HL-60/S4 treated with retinoic acid at 250 ng/mL for 4 days and 3 days (cell line): ENCODE measurements around the gene MYO18B.

Source experiments
- in situ Hi-C: fragments of 300-500 bp; cut with MboI; formaldehyde crosslinking; loops from 2 replicates; pipeline ENCODE4 v1.7.0; 2022; ENCODE audit warnings: low sequenced_read_pairs

Gene MYO18B

GRCh38 chr22:25890651-25891050 lies 148.7 kb downstream of the MYO18B start:
- in situ Hi-C loops, result no loop called here

DNA sequence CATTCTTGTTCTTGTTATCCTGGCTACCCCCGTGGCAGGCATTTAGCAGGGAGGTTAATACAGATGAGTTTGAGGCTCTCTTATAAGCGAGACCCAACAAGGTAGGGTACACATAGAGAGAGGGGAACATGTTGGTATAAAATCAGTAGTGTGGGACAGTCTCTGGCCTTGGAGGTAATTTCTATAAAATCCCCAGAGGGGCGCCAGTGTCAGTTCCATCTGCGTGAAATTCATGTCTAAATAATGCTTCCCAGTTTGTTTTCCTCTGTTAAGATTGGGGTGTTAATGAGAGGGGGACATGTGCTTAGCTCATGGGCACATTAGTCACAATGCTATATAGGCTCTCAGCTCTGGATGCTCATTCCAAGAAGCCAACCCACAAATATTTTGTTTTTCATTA lies 150.7 kb downstream of the MYO18B start:
- in situ Hi-C loops, result no loop called here

DNA sequence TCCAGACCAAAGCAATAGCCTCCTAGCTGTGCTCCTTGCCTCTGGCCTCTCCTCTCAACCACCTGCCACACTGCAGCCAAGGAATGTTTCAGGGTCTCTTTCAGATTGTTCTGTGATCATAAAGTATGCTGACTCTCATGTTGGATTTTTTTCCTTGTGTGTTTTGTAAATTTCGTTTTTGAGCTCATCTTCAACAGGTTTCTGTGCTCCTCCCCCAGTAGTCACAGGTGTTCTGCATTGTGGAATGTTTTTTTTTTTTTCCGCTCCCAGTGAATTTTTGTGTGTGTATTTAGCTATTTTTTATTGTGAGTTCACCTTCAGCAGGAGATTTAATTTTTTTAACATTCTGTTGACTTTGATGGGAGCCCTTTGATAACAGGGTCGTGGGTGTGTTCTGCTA lies 153.7 kb downstream of the MYO18B start:
- in situ Hi-C loops, result no loop called here

GRCh38 chr22:25896098-25896497 lies 154.1 kb downstream of the MYO18B start:
- in situ Hi-C loops, result no loop called here

GRCh38 chr22:25896592-25896991 lies 154.6 kb downstream of the MYO18B start:
- in situ Hi-C loops, result no loop called here

DNA sequence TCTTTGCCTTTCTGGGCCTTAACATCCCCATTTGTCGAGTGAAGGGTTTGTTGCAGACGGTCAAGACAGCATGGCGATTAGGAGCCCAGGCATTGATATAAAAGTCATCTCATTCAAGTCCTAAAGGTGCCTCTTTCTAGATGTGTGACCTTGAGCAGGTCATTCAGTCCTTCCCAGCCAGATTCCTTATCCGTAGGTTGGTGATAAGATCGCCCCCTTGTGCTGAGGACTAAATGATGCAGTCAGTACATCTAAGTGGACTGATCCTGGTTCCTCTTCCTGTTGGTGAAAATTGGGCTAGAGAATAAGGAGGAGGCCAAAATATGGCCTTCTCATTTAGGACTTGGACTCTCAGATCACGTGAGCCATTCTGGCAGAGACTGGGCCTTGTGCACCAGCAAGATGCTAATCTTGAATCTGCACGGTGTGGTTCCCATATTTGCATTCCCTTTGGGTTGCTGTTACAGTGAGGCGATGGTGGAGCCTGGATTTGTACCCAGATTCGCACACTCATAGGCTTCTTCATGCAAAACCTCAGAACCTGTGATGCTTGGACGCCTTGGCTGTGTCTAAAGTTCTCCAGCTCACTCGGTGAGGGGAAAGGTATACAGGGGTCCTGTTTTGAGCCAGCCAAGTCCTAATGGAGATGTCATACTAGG lies 156.8 kb downstream of the MYO18B start:
- in situ Hi-C loops, result no loop called here

- in situ Hi-C loops, result no loop called here
Observed at GRCh38 chr22:25899566-25899965, 157.6 kb downstream of the MYO18B start.

DNA sequence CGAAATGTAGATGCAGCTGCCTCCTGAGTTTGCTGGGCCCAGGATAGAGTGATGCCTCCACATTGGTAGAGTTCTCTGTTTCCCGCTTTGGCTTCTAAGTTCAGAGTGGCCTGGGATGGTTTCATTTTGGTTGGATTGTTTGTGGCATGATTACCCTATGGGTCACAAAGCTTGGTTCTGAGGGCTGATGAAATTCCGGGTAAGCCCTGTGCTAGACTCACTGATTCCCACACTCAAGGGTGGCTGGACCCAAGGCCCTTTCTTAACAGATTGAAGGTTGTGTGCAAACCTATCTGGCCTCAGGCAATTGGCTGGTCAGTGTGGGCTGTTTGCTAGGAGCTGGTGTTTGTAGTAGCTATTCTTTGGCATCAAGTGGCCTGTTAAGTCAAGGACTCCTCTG lies 158.4 kb downstream of the MYO18B start:
- in situ Hi-C loops, result no loop called here

DNA sequence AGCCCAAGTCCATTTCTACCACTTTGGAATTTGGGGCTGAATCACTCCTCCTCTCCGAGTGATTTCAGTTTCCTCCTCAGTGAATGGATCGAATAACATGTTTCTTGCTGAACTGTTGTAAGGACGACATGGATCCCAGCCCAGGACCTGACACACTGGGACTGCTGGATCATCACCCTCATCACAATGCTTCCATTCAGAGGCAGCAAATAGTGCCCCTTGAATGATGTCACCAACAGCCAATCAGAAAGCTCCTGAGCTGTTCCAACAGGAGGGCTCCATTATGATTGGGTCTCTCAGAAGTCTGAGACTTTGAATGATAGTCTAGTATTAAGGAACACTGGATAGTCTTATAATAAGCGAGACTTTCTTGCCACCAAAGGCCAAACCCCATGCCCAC lies 158.9 kb downstream of the MYO18B start:
- in situ Hi-C loops, result no loop called here

DNA sequence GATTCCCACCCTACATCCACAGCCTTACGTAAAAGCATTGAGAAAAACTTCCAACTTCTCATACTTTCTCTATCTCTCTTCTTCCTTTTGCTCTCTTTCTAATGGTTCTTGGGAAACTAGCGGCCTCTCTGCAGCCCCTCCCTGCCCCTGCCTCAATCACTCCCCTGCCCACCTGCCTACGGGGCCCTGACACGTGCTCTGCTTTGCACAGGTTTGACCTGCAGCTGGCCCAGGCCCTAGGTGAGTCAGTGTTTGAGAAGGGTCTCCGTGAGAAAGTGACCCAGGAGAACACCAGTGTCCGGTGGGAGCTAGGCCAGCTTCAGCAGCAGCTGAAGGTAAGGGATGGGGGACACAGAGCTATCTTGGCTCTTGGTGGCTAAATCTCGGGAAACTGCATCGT lies 160.4 kb downstream of the MYO18B start:
- in situ Hi-C loops, result no loop called here

DNA sequence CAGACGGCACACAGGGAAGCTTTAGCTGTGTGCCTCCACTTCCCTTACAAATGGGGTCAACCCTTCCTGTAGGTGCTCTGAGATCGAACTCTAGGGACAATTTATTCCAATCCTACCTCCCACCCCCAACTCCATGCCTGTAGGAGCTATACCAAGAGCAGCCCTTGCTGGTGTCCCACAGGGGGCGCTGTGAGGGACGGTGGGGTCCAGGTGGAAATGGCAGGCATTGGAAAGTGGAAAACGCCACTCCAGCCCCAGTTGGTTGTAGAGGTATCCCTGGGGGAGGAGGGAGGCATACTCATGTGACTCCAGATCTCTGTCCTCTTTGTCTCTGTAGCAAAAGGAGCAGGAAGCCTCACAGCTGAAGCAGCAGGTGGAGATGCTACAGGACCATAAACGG lies 161.3 kb downstream of the MYO18B start:
- in situ Hi-C loops, result no loop called here

DNA sequence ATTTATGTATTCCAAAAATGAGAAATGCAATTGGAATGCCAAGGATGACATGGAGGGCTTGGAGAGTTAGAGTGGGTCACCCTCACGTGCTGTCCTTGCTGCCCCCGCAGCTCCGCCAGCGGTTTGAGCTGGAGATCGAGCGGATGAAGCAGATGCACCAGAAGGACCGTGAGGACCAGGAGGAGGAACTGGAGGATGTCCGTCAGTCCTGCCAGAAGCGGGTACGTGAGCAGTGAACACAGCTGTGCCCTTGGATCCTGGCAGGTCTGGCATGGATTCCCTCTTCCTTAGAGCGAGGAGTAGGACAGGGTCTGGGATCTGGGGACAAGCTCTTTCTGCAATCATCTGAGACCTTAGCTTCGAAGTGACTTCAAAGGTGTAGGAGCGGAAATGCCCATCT lies 166.2 kb downstream of the MYO18B start:
- in situ Hi-C loops, result no loop called here

- in situ Hi-C loops, result no loop called here
Observed at GRCh38 chr22:25908755-25909154, 166.8 kb downstream of the MYO18B start.

DNA sequence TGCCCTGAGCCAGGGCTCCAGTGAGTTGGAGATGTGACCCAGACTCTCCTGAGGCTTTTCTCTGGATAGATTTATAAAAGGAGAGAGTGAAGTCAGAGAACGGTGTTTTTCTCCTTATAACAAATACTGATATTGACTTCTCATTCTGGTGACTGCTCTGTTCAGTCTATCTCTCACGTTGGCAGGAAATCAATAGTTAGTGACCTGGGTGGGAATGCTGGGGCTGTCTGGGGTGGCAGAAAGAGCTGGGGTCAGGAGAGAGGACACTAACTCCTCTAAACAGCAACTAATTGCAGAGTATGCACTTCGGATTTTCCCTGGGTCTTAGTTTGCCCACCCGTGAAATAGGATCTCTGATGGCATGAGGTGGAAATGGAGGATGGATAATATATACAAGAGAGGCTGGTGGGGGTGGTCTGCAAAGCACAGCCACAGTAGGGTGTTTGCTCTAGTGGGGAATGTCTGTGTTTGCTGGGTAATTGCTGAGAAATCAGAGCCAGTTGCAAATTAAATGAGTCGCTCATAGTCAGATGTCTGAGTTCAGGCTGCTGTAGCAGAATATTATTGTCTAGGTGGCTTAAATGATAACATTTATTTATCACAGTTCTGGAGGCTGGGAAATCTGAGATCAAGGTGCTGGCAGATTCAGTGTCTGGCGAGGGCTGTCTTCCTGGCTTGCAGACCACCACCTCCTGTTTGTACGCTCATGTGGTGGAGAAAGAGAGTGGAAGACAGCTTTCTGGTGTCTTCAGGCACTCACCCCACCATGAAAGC lies 167.8 kb downstream of the MYO18B start:
- in situ Hi-C loops, result no loop called here

DNA sequence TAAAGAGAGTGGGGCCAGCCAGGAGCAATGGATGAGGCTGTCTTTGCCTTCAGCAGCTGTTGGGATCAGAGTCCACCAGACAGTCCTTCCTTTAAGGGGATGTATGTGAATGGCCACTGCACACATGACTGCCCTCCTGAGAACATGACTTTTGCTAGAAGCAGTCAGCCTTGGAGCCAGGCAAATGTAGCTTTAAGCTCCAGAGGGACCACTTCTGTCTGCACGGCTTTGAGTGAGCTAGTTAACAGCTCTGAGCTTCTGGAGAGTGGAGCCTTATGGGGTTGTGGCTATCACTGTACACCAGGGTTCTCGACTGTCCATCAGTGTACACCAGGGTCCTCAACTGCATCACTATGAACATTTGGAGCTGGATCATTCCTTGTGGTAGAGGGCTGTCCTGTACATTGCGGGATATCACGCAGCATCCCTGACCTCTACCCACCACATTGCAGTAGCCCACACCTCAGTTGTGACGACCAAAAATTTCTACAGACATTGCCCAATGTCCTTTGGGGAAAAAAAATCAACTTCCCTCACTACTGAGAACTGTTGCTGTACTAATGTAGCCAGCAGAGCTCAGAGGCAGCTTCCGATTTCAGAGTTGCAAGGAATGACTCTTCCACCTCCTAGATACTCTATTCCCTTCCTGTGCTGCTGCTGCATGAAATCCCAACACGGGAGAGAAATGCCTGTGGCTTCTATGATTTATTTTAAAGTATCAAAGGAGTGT lies 169.4 kb downstream of the MYO18B start:
- in situ Hi-C loops, result no loop called here

- in situ Hi-C loops, result no loop called here
Observed at GRCh38 chr22:25919452-25919851, 177.5 kb downstream of the MYO18B start.

GRCh38 chr22:25922141-25922540 lies 180.2 kb downstream of the MYO18B start:
- in situ Hi-C loops, result no loop called here

DNA sequence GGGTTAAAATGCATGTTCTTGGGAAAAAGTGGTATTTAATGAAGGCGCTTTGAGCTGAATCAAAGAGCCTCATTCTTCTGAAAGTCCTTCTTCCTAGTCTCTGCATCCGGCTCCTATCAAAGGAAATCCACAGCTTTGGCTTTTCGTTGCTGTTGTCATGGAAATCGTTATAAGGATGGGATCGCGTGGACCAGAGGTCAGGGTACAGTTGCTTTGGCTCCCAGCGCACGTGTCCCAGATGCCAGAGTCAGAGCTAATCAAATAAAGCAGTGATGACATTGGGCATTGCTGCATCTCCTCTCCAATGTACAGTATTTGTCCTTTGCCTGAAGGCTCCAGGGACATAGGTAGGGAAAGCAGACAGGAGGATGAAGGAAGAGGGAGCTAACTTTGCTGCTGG lies 181.9 kb downstream of the MYO18B start:
- in situ Hi-C loops, result no loop called here

GRCh38 chr22:25928038-25928437 lies 186.1 kb downstream of the MYO18B start:
- in situ Hi-C loops, result no loop called here

DNA sequence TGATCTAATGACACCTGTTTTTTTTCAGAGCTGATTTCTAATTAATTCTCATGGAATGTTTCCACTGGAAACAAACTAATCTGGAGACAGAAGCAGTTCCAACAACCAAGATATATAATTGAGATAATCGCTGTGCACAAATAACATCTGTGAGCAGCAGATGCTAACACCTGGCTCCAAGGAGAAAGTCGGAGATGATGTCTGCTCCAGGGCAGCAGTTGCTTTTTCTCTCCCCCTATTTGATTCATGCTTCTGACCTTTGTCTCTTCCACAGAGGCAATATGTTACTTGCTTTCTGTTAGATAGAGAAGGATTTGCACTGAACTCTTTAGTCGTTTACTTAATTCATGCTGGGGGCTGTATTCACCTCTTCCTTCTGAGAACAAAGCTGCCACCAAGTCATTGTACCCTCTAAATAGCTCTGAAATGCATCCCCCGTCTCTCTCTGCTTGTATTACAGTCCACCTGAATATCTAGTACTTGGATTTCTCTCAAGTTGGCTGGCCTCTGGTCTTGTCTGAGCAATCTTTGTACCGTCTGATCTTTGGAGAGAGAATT lies 187.4 kb downstream of the MYO18B start:
- in situ Hi-C loops, result no loop called here

- in situ Hi-C loops, result no loop called here
Observed at GRCh38 chr22:25930083-25930482, 188.1 kb downstream of the MYO18B start.
